GM10266 (cell line): ENCODE measurements around the gene SPDYE6.

Source experiments
- DNase-seq: peaks from one replicate; pipeline ENCODE4 v3.0.0; 2012; ENCODE audit errors: extremely low spot score
- TF ChIP-seq, protein P1 (sequence below): IDR thresholded peaks from 2 replicates; pipeline ENCODE4 v1.5.1; 2012; ENCODE audit warnings: mild to moderate bottlenecking, low read depth; ENCODE audit not compliant: control insufficient read depth, insufficient read depth; ENCODE audit errors: missing control alignments

The SPDYE6 gene

DNA sequence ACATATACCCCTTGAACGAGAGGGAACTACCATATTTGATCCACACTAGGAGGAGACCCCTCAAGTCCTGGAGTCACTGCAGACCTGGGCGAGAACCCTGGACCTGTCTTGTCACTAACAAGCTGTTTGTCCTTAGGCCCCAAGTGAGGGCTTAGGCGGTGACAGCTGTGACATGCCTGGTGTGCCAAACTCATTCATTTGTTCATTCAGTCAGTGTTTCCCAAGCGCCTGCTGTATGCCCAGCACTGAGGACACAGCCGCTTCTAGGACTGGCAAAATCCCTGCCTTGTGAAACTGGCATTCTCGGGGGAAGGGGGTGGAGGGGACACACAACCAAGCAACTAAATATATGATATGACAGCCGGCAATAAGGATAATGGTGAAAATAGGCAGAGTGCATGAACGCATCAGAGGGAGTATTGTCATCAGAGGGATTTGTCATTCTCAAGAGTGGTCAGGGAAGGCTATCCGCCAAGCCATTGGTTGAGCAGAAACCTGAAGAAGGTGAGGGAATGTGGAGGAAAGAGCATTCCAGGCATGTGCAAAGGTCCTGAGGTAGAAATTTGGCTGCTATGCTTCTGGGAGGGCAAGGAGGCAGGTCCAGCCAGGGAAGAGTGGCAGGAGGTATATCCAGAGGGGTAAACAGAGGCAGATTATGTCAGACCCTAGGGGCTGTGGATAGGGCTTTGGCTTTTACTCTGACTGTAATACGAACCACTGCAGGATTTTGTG is 58.6 kb downstream of the SPDYE6 start:
- TF ChIP-seq, protein P1, sequence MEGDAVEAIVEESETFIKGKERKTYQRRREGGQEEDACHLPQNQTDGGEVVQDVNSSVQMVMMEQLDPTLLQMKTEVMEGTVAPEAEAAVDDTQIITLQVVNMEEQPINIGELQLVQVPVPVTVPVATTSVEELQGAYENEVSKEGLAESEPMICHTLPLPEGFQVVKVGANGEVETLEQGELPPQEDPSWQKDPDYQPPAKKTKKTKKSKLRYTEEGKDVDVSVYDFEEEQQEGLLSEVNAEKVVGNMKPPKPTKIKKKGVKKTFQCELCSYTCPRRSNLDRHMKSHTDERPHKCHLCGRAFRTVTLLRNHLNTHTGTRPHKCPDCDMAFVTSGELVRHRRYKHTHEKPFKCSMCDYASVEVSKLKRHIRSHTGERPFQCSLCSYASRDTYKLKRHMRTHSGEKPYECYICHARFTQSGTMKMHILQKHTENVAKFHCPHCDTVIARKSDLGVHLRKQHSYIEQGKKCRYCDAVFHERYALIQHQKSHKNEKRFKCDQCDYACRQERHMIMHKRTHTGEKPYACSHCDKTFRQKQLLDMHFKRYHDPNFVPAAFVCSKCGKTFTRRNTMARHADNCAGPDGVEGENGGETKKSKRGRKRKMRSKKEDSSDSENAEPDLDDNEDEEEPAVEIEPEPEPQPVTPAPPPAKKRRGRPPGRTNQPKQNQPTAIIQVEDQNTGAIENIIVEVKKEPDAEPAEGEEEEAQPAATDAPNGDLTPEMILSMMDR = no peak
- DNase-seq = no peak

- DNase-seq = no peak
- TF ChIP-seq, protein P1 = no peak
These were observed 59.7 kb downstream of the SPDYE6 start for GRCh38 chr7:102296514-102296913.

- TF ChIP-seq, protein P1 = no peak
- no peak for DNase-seq
These were observed 60.1 kb downstream of the SPDYE6 start for GRCh38 chr7:102296179-102296438.
